Transverse colon (tissue), 3 donors: ENCODE results near the gene ENPP6.

Experiments used
- CTCF ChIP-seq, 5 experiments: fragments of 200-600 bp in 3 of 5; fragments of 450-650 bp in 2 of 5; sonication (generic) in 3 of 5; IDR thresholded peaks; 1 replicate in 2 of 5; 2 replicates in 3 of 5; pipeline ENCODE4 v1.5.1; 2016 to 2017; ENCODE audit warnings: antibody characterized with exemption in 5 of 5, inconsistent platforms in 3 of 5, mild to moderate bottlenecking in 2 of 5, moderate library complexity in 1 of 5
- EP300 ChIP-seq: sonication (generic); formaldehyde crosslinking; IDR thresholded peaks from one replicate; pipeline ENCODE4 v1.6.1; 2017; ENCODE audit warnings: antibody characterized with exemption, low read depth
- POLR2A ChIP-seq: fragments of 450-650 bp; IDR thresholded peaks from one replicate; pipeline ENCODE4 v1.6.1; 2016; ENCODE audit warnings: antibody characterized with exemption, mild to moderate bottlenecking, moderate library complexity

- no peak for TF ChIP-seq CTCF (IDR thresholded peaks at IDR 0.05)
- TF ChIP-seq EP300, result no peak
- TF ChIP-seq POLR2A, result no peak
Measured at GRCh38 chr4:184052616-184053015, 165.1 kb downstream of the ENPP6 start.
